ENCODE results near the gene WDR31.
"Not testable (repeated sequence)": the region's sequence is repeated elsewhere in the genome, so short reads cannot be mapped to it uniquely, and the experiment has no call there.

Gene WDR31

GRCh38 chr9:113328045-113328782 lies 11.9 kb downstream of the WDR31 start:
- no peak for DNase-seq

GRCh38 chr9:113326230-113326629 lies 13.8 kb downstream of the WDR31 start:
- DNase-seq, result no peak

GRCh38 chr9:113322671-113323070 lies 17.4 kb downstream of the WDR31 start:
- no peak for DNase-seq

GRCh38 chr9:113320051-113320450 lies 20.0 kb downstream of the WDR31 start:
- no peak for DNase-seq

GRCh38 chr9:113319054-113319453 lies 21.0 kb downstream of the WDR31 start:
- DNase-seq, result no peak

GRCh38 chr9:113317777-113318176 lies 22.3 kb downstream of the WDR31 start:
- no peak for DNase-seq

- DNase-seq, result peak; percentile 52
Measured at GRCh38 chr9:113316030-113316429, 24.0 kb downstream of the WDR31 start.

GRCh38 chr9:113315231-113315630 lies 24.8 kb downstream of the WDR31 start:
- DNase-seq, result no peak

GRCh38 chr9:113313261-113313660 lies 26.8 kb downstream of the WDR31 start:
- DNase-seq, result peak; percentile 33

- DNase-seq, result no peak
Measured at GRCh38 chr9:113311961-113312360, 28.1 kb downstream of the WDR31 start.

- no peak for DNase-seq
Measured at GRCh38 chr9:113310538-113310937, 29.5 kb downstream of the WDR31 start.

GRCh38 chr9:113309204-113309813 lies 30.8 kb downstream of the WDR31 start:
- peak; percentile 56 for DNase-seq

GRCh38 chr9:113307396-113307975 lies 32.6 kb downstream of the WDR31 start:
- no peak for DNase-seq

- DNase-seq, result no peak
Measured at GRCh38 chr9:113306566-113306965, 33.5 kb downstream of the WDR31 start.

GRCh38 chr9:113302792-113303418 lies 37.2 kb downstream of the WDR31 start, which contains the start of gene RNF183:
Gene RNF183 (minus strand): TSS chr9:113303376. CDS start chr9:113298184, 5,192 bp downstream.
- DNase-seq, result peak; percentile 10

- no peak for DNase-seq
Measured at GRCh38 chr9:113301548-113301947, 38.5 kb downstream of the WDR31 start.

- DNase-seq, result peak; percentile 3
Measured at GRCh38 chr9:113299800-113300292, 40.2 kb downstream of the WDR31 start.

- no peak for DNase-seq
Measured at GRCh38 chr9:113298924-113299770, 40.9 kb downstream of the WDR31 start.

GRCh38 chr9:113298311-113298710 lies 41.8 kb downstream of the WDR31 start:
- no peak for DNase-seq

GRCh38 chr9:113296796-113297558 lies 43.1 kb downstream of the WDR31 start:
- DNase-seq, result no peak

- not testable (repeated sequence) for DNase-seq
Measured at GRCh38 chr9:113296247-113296646, 43.8 kb downstream of the WDR31 start.

Data from eye (tissue), 1 donor.